ENCODE results near the gene DHX8.

Gene DHX8

DNA sequence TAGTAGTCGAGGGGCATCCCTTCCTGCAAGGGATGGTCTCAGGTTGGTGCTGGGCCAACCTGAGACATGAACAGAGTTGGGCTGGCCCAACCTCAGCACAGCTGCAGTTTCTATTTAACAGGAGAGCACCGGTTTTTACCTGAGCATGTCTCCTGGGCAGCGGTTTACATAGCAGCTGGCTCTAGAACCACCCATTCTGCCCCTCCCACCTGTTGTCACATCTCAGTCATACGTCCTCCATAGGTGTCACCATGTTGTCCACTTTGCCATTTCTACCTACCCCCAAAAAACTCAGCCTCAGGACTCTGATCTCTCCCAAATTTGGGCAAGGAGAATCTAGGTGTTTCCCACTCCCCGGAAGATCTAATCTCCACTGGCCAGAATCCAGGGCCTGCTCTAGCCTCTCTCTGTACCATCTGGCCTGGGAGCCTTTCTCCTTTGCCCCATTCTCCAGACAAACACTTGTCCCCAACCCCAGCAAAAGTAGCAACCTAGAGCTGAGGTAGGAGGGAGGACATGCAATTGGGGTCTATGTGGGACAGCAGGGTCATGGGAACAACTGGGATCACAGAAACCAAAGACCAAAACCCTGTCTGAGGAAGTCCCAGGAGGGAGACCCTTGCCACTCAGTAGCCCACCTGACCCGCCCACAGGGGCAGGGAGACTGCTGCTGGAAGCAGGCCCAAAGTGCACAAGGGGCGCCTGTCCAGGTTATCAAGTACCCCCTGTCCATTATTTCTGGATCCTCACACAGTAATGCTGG, 43.3 kb downstream of the DHX8 start:
- Mint-ChIP-seq H3K27ac (no peak overlapping the region), H3K4me3 (no peak overlapping the region), H3K36me3 (ENCODE audit: low read depth) (peaks cover 59% of the 10 kb centered on the region), H3K9me3 (no peaks in the 10 kb centered on the region), H3K4me1 (ENCODE audit: low read depth) (peaks cover 1% of the 10 kb centered on the region), H3K27me3 (no peaks in the 10 kb centered on the region)
- no peak for DNase-seq

- Mint-ChIP-seq H3K4me1 (ENCODE audit: low read depth) (peaks cover 1% of the 10 kb centered on the region), H3K9me3 (no peaks in the 10 kb centered on the region), H3K36me3 (ENCODE audit: low read depth) (peaks cover 46% of the 10 kb centered on the region), H3K27me3 (no peaks in the 10 kb centered on the region), H3K4me3 (no peak overlapping the region), H3K27ac (no peak overlapping the region)
- DNase-seq: no peak
Measured at GRCh38 chr17:43528319-43528987, 44.7 kb downstream of the DHX8 start.

GRCh38 chr17:43528988-43529814, 45.4 kb downstream of the DHX8 start:
- Mint-ChIP-seq H3K27me3 (no peaks in the 10 kb centered on the region), H3K4me3 (no peak overlapping the region), H3K27ac (no peak overlapping the region), H3K36me3 (ENCODE audit: low read depth) (peaks cover 39% of the 10 kb centered on the region), H3K9me3 (no peaks in the 10 kb centered on the region), H3K4me1 (ENCODE audit: low read depth) (peaks cover 1% of the 10 kb centered on the region)
- DNase-seq: no peak

- DNase-seq: no peak
- H3K4me3 Mint-ChIP-seq: no peak overlapping the region
- no peaks in the 10 kb centered on the region for H3K9me3 Mint-ChIP-seq
- no peak overlapping the region for H3K27ac Mint-ChIP-seq
- no peaks in the 10 kb centered on the region for H3K27me3 Mint-ChIP-seq
- peaks cover 1% of the 10 kb centered on the region for H3K4me1 Mint-ChIP-seq (ENCODE audit: low read depth)
- peaks cover 32% of the 10 kb centered on the region for H3K36me3 Mint-ChIP-seq (ENCODE audit: low read depth)
Measured at GRCh38 chr17:43529947-43530287, 46.1 kb downstream of the DHX8 start.

GRCh38 chr17:43530288-43531081, 46.7 kb downstream of the DHX8 start:
- Mint-ChIP-seq H3K4me3 (no peak overlapping the region), H3K27me3 (no peaks in the 10 kb centered on the region), H3K4me1 (ENCODE audit: low read depth) (peaks cover 1% of the 10 kb centered on the region), H3K9me3 (no peaks in the 10 kb centered on the region), H3K27ac (no peak overlapping the region), H3K36me3 (ENCODE audit: low read depth) (peaks cover 26% of the 10 kb centered on the region)
- DNase-seq: no peak

- Mint-ChIP-seq H3K27ac (no peak overlapping the region), H3K4me3 (no peak overlapping the region), H3K27me3 (no peaks in the 10 kb centered on the region), H3K36me3 (ENCODE audit: low read depth) (peaks cover 21% of the 10 kb centered on the region), H3K4me1 (ENCODE audit: low read depth) (peaks cover 4% of the 10 kb centered on the region), H3K9me3 (no peaks in the 10 kb centered on the region)
- no peak for DNase-seq
Measured at GRCh38 chr17:43531082-43531378, 47.3 kb downstream of the DHX8 start.

DNA sequence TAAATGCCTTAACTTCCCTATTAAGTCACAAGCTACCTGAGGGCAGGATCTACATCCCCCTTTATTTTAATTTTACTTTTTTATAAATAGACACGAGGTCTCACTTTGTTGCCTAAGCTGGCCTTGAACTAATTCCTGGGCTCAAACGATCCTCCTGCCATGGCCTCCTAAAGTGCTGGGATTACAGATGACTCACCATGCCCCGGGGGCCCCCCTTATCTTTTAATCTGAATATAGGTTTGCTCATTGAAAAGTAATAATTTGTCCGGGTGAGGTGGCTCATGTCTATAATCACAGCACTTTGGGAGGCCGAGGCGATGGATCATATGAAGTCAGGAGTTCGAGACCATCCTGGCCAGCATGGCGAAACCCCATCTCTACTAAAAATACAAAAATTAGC, 48.2 kb downstream of the DHX8 start:
- Mint-ChIP-seq H3K9me3 (no peaks in the 10 kb centered on the region), H3K4me3 (no peak overlapping the region), H3K27me3 (no peaks in the 10 kb centered on the region), H3K36me3 (ENCODE audit: low read depth) (peaks cover 12% of the 10 kb centered on the region), H3K4me1 (ENCODE audit: low read depth) (peaks cover 9% of the 10 kb centered on the region), H3K27ac (no peak overlapping the region)
- DNase-seq: no peak

GRCh38 chr17:43532581-43532980, 48.8 kb downstream of the DHX8 start:
- no peaks in the 10 kb centered on the region for H3K27me3 Mint-ChIP-seq
- peaks cover 9% of the 10 kb centered on the region for H3K4me1 Mint-ChIP-seq (ENCODE audit: low read depth)
- DNase-seq: no peak
- H3K36me3 Mint-ChIP-seq (ENCODE audit: low read depth): peaks cover 8% of the 10 kb centered on the region
- no peak overlapping the region for H3K4me3 Mint-ChIP-seq
- no peak overlapping the region for H3K27ac Mint-ChIP-seq
- H3K9me3 Mint-ChIP-seq: no peaks in the 10 kb centered on the region

DNA sequence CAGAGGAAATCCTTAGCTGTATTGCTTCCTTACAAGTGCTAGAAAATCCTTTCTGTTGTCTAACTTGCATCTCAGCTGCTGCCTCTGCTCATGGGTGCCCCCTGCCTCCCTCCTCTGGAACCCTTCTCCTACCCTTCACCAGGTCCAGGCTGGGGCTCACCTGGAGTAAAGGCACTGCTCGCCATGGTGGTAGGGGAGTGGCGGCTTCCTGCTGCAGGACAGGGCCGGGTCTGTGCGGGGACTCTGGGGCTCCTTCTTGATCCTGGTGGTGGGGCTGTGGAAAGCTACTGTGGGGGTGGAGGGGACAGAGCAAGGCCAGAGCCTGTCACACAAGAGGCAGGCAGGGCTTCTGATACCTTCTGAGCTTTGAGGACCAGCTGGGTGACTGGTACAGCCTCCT, 49.9 kb downstream of the DHX8 start:
- H3K27me3 Mint-ChIP-seq: no peaks in the 10 kb centered on the region
- DNase-seq: no peak
- H3K27ac Mint-ChIP-seq: no peak overlapping the region
- no peaks in the 10 kb centered on the region for H3K9me3 Mint-ChIP-seq
- H3K4me1 Mint-ChIP-seq (ENCODE audit: low read depth): peaks cover 9% of the 10 kb centered on the region
- H3K36me3 Mint-ChIP-seq (ENCODE audit: low read depth): peaks cover 3% of the 10 kb centered on the region
- no peak overlapping the region for H3K4me3 Mint-ChIP-seq

GRCh38 chr17:43534909-43535308, 51.1 kb downstream of the DHX8 start:
- Mint-ChIP-seq H3K4me1 (ENCODE audit: low read depth) (peaks cover 8% of the 10 kb centered on the region), H3K4me3 (no peak overlapping the region), H3K36me3 (ENCODE audit: low read depth) (no peaks in the 10 kb centered on the region), H3K27me3 (no peaks in the 10 kb centered on the region), H3K9me3 (no peaks in the 10 kb centered on the region), H3K27ac (no peak overlapping the region)
- no peak for DNase-seq

DNA sequence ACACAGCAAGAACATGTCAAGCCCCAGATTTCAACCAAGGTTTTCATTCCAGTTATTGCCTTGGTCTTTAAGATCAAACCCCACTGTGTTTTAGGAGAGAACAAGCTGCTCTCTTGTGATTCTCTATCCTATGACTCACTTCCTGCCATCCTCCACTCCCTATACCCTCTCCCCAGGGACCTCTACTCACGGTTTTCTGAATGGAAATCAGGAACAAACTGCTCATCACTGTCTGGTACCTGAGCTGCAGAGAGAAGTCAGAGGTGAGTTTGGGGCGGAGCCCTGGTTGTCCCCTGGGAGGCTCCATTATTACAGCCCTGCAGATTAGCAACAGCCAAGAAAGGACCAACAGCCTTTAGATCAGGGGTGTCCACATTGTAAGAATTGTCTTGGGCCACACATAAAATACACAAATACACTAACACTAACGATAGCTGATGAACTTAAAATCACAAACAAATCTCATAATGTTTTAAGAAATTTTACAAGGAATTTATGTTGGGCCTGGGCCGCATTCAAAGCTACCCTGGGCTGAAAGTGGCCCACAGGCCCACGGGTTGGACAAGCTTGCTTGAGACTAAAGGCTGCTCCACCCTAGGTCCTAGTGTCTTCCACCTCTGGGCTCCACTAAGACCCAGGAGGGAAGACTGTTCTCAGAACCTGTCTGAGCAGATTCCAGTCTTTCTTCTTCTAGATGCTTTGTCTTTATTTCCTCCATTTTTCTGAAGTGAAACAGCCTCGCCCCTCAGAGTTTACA, 52.6 kb downstream of the DHX8 start:
- H3K4me3 Mint-ChIP-seq: no peak overlapping the region
- H3K4me1 Mint-ChIP-seq (ENCODE audit: low read depth): peaks cover 8% of the 10 kb centered on the region
- no peaks in the 10 kb centered on the region for H3K9me3 Mint-ChIP-seq
- DNase-seq: no peak
- no peak overlapping the region for H3K27ac Mint-ChIP-seq
- no peaks in the 10 kb centered on the region for H3K36me3 Mint-ChIP-seq (ENCODE audit: low read depth)
- no peaks in the 10 kb centered on the region for H3K27me3 Mint-ChIP-seq

- H3K27me3 Mint-ChIP-seq: peaks cover 32% of the 10 kb centered on the region
- no peak overlapping the region for H3K4me3 Mint-ChIP-seq
- no peaks in the 10 kb centered on the region for H3K9me3 Mint-ChIP-seq
- H3K36me3 Mint-ChIP-seq (ENCODE audit: low read depth): no peaks in the 10 kb centered on the region
- peaks cover 10% of the 10 kb centered on the region for H3K4me1 Mint-ChIP-seq (ENCODE audit: low read depth)
- no peak for DNase-seq
- H3K27ac Mint-ChIP-seq: no peak overlapping the region
Measured at GRCh38 chr17:43540821-43541674, 57.3 kb downstream of the DHX8 start.

- Mint-ChIP-seq H3K4me3 (no peak overlapping the region), H3K9me3 (no peaks in the 10 kb centered on the region), H3K4me1 (ENCODE audit: low read depth) (peaks cover 20% of the 10 kb centered on the region), H3K27me3 (peaks cover 46% of the 10 kb centered on the region), H3K27ac (no peak overlapping the region), H3K36me3 (ENCODE audit: low read depth) (no peaks in the 10 kb centered on the region)
- no peak for DNase-seq
Measured at GRCh38 chr17:43542859-43543258, 59.1 kb downstream of the DHX8 start.

Measured in activated T-cell treated with anti-CD3 and anti-CD28 coated beads, Interleukin-2, amount 50 U/mL, for 24 hours (primary cell).